Upper lobe of left lung (tissue), 6 donors: ENCODE data around the gene DRD4. TPM values are rescaled to one million over a fixed set of nuclear protein-coding genes. Genes with fewer than 3 reads are reported as not detected.

Source experiments
- ATAC-seq, 2 donors: fragments of 200-7000 bp; cut with Tn5 transposase; one replicate each; pipeline ENCODE4 v1.9.1; 2022; ENCODE audit warnings: mild to moderate bottlenecking in 2 of 2, moderate library complexity in 2 of 2; ENCODE audit not compliant: low FRiP score in 2 of 2
- DNase-seq, 2 donors: peaks; one replicate each; pipeline ENCODE4 v3.0.0-alpha.2; 2019 to 2020
- H3K27ac ChIP-seq, 4 donors: fragments of 200-600 bp; sonication (generic); one replicate each; pipeline ENCODE4 v1.5.1; 2016 to 2019
- H3K27me3 ChIP-seq, 4 donors: fragments of 200-600 bp; sonication (generic); one replicate each; pipeline ENCODE4 v1.5.1; 2017 to 2019
- H3K36me3 ChIP-seq, 4 donors: fragments of 200-600 bp; sonication (generic); one replicate each; pipeline ENCODE4 v1.5.1; 2016 to 2019
- H3K4me1 ChIP-seq, 4 donors: fragments of 200-600 bp; sonication (generic); one replicate each; pipeline ENCODE4 v1.5.1; 2018 to 2019
- H3K4me3 ChIP-seq, 4 donors: fragments of 200-600 bp; sonication (generic); one replicate each; pipeline ENCODE4 v1.5.1; 2017 to 2019; ENCODE audit warnings: mild to moderate bottlenecking in 2 of 4, moderate library complexity in 1 of 4
- H3K9me3 ChIP-seq, 4 donors: fragments of 200-600 bp; sonication (generic); one replicate each; pipeline ENCODE4 v1.5.1; 2018 to 2019
- EP300 ChIP-seq, 4 donors: sonication (generic); formaldehyde crosslinking; IDR thresholded peaks; one replicate each; pipeline ENCODE4 v1.5.1; 2017; ENCODE audit warnings: antibody characterized with exemption in 4 of 4, control low read depth in 2 of 4
- POLR2A ChIP-seq, 4 donors: fragments of 450-650 bp; IDR thresholded peaks; one replicate each; pipeline ENCODE4 v1.5.1; 2016 to 2017; ENCODE audit warnings: antibody characterized with exemption in 4 of 4, mild to moderate bottlenecking in 2 of 4
- POLR2AphosphoS5 ChIP-seq, 2 donors: sonication (generic); formaldehyde crosslinking; IDR thresholded peaks; one replicate each; pipeline ENCODE4 v1.5.1; 2017; ENCODE audit warnings: antibody characterized with exemption in 2 of 2
- WGBS, 2 donors: methylation state at CpG; one replicate each; pipeline ENCODE4 v1.1.5; 2017 to 2018; 5-methylcytosine and 5-hydroxymethylcytosine counted together
- total RNA-seq, 6 donors: library from RNA; depleted of rRNA in 4 of 6; stranded (reverse); fragments of >200 nt in 4 of 6; gene quantifications; one replicate each; pipeline versions ENCODE4 v1.1.0 to v1.2.1, GENCODE V29; 2016 to 2021
- TF ChIP-seq, protein P1 (sequence below), 6 experiments: fragments of 450-650 bp in 4 of 6; fragments of 200-600 bp in 2 of 6; sonication (generic) in 2 of 6; IDR thresholded peaks; one replicate each; pipeline ENCODE4 v1.5.1; 2016 to 2019; ENCODE audit warnings: antibody characterized with exemption in 6 of 6
- donor health status: DM: no; HTN: no; CAD: no; lungs with moderate emphysema.
- donor health status: DM: no; HTN: yes; CAD: no; lungs with severe emphysema.

DRD4 gene
- total RNA-seq, 6 donors from 2014 or later = 0.54 to 4.2 (median 1.5) TPM; not detected in 2

- Histone ChIP-seq H3K36me3 (peaks cover 6 to 23% (median 15%) of the 10 kb centered on the region in 4 donors), H3K27me3 (peaks cover 0 to 42% (median 21%) of the 10 kb centered on the region in 4 donors), H3K4me3 (no peak overlapping the region), H3K4me1 (peaks cover 17 to 42% (median 27%) of the 10 kb centered on the region in 4 donors), H3K27ac (no peak overlapping the region), H3K9me3 (no peaks in the 10 kb centered on the region)
- DNase-seq = peak in 1 of 2 donors; percentile 83
- no peak for TF ChIP-seq POLR2A (IDR thresholded peaks at IDR 0.05)
- TF ChIP-seq, protein P1, sequence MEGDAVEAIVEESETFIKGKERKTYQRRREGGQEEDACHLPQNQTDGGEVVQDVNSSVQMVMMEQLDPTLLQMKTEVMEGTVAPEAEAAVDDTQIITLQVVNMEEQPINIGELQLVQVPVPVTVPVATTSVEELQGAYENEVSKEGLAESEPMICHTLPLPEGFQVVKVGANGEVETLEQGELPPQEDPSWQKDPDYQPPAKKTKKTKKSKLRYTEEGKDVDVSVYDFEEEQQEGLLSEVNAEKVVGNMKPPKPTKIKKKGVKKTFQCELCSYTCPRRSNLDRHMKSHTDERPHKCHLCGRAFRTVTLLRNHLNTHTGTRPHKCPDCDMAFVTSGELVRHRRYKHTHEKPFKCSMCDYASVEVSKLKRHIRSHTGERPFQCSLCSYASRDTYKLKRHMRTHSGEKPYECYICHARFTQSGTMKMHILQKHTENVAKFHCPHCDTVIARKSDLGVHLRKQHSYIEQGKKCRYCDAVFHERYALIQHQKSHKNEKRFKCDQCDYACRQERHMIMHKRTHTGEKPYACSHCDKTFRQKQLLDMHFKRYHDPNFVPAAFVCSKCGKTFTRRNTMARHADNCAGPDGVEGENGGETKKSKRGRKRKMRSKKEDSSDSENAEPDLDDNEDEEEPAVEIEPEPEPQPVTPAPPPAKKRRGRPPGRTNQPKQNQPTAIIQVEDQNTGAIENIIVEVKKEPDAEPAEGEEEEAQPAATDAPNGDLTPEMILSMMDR (IDR thresholded peaks at IDR 0.05) = no peak
- no peak for TF ChIP-seq POLR2AphosphoS5 (IDR thresholded peaks at IDR 0.05)
- no peak for TF ChIP-seq EP300 (IDR thresholded peaks at IDR 0.05)
- ATAC-seq = no peak
- WGBS, 2 donors = 48 to 49% methylated on average over 17 to 28 of the region's 69 CpGs
Observed at GRCh38 chr11:640021-640706, 3.1 kb downstream of the DRD4 start.

- TF ChIP-seq, protein P1 (IDR thresholded peaks at IDR 0.05) = no peak
- TF ChIP-seq POLR2AphosphoS5 (IDR thresholded peaks at IDR 0.05) (no peak), EP300 (IDR thresholded peaks at IDR 0.05) (no peak), POLR2A (IDR thresholded peaks at IDR 0.05) (no peak)
- peaks cover 0 to 37% (median 18%) of the 10 kb centered on the region in 4 donors for H3K27me3 ChIP-seq
- H3K9me3 ChIP-seq = no peaks in the 10 kb centered on the region
- H3K4me3 ChIP-seq = no peak overlapping the region
- WGBS, 2 donors = 98 to 100% methylated on average over 14 to 19 of the region's 19 CpGs
- no peak for ATAC-seq
- H3K27ac ChIP-seq = no peak overlapping the region
- peaks cover 13 to 36% (median 23%) of the 10 kb centered on the region in 4 donors for H3K4me1 ChIP-seq
- no peak for DNase-seq
- peaks cover 6 to 28% (median 15%) of the 10 kb centered on the region in 4 donors for H3K36me3 ChIP-seq
Observed at GRCh38 chr11:641806-642370, 4.8 kb downstream of the DRD4 start.

DNA sequence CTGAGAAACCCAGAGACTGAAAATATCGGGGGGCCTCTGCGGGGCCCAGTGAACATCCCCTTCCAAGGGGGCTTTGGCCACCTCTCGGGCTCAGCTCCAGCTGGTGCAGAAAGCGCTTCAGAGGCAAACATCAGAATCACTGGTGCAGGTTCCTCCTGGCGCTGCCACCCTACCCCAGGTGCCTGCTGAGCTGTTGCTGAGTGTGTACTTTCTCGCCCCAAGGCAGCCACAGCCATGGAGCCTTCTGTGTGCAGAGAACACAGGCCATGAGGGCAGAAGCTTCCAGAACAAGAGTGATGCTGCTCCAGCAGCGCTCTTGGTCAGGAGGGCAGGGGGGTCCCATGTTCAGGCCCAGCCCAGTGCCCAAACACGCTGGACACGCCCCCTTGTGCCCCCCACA, 6.3 kb downstream of the DRD4 start:
- Histone ChIP-seq H3K4me3 (no peak overlapping the region), H3K9me3 (no peaks in the 10 kb centered on the region), H3K4me1 (peaks cover 3 to 25% (median 15%) of the 10 kb centered on the region in 4 donors), H3K36me3 (peaks cover 6 to 28% (median 15%) of the 10 kb centered on the region in 4 donors), H3K27ac (no peak overlapping the region), H3K27me3 (peaks cover 0 to 22% (median 6%) of the 10 kb centered on the region in 4 donors)
- ATAC-seq (no peak), DNase-seq (no peak)
- TF ChIP-seq, protein P1 (IDR thresholded peaks at IDR 0.05) = no peak
- TF ChIP-seq POLR2A (IDR thresholded peaks at IDR 0.05) = no peak
- WGBS, 2 donors = 91 to 95% methylated on average over 4 to 8 of the region's 9 CpGs

- peaks cover 6 to 28% (median 15%) of the 10 kb centered on the region in 4 donors for H3K36me3 ChIP-seq
Observed at GRCh38 chr11:643849-644738, 7.0 kb downstream of the DRD4 start.

More at GRCh38 chr11:643849-644738, 7.0 kb downstream of the DRD4 start:
- Histone ChIP-seq H3K9me3 (no peaks in the 10 kb centered on the region), H3K27me3 (peaks cover 0 to 17% (median 3%) of the 10 kb centered on the region in 4 donors), H3K27ac (no peak overlapping the region), H3K4me3 (no peak overlapping the region), H3K4me1 (peaks cover 3 to 18% (median 12%) of the 10 kb centered on the region in 4 donors)
- WGBS, 2 donors = 85 to 92% methylated on average over 41 to 44 of the region's 50 CpGs
- ATAC-seq (no peak), DNase-seq (no peak)
- TF ChIP-seq POLR2A (IDR thresholded peaks at IDR 0.05) (no peak), EP300 (IDR thresholded peaks at IDR 0.05) (no peak), POLR2AphosphoS5 (IDR thresholded peaks at IDR 0.05) (no peak)
- TF ChIP-seq, protein P1 (IDR thresholded peaks at IDR 0.05) = no peak
